ENCODE data around the gene GSC2.

The GSC2 gene

DNA sequence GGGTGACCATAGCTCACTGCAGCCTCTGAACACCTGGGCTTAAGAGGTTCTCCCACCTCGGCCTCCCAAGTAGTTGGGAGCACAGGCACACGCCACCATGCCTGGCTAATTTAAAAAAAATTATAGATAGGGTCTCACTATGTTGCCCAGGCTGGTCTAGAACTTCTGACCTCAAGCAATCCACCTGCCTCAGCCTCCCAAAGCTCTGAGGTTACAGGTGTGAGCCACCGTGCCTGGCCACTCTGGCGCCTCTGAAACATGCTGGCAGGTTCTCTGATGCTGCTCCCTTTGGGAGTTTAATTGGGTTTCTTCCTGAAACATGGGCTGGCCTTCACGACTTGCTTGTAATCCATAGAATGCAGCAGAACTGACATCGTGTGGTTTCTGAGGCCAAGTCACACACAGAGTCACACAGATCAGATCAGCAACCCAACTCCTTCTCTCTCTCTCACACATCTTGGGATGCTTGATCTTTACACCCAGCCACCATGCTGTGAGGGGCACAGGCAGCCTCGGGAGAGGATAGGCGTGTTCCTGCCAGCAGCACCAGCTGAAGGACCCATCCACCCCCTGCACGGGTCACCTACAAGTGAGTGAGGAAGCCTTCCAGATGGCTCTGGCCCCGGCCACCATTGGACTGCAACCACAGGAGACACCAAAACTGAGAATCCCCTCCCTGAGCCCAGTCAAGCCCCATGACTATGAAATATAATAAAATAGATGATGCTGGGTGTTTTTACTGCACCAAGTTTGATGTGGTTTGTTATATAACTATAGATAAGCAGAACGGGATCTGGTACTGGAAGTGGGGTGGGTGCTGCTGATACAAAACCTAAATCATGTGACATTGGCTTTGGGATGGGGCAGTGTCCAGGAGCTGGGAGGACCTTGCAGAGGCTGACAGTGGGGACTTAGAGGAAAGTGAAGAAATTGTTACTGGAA is 3.1 kb upstream of the GSC2 start:
- Histone ChIP-seq H3F3A (ENCODE audit: control insufficient read depth, insufficient read depth) (no peaks in the 10 kb centered on the region), H3K9me2 (replicated peaks; ENCODE audit: control insufficient read depth, low read length) (no peaks in the 10 kb centered on the region), H3K79me2 (ENCODE audit: control insufficient read depth, low read length) (no peaks in the 10 kb centered on the region), H3K27ac (ENCODE audit: low read depth, low read length) (no peak overlapping the region), H3K4me2 (ENCODE audit: low read length) (no peak overlapping the region), H3K4me1 (ENCODE audit: control insufficient read depth, low read length) (no peaks in the 10 kb centered on the region), H3K9me3 (ENCODE audit: control insufficient read depth, insufficient read depth, low read length) (no peaks in the 10 kb centered on the region), H3K36me3 (ENCODE audit: control insufficient read depth, low read length) (no peaks in the 10 kb centered on the region), H3K27me3 (ENCODE audit: control insufficient read depth, low read length) (peaks cover 3% of the 10 kb centered on the region; the same call in 1 of the 2 replicates), H4K20me1 (ENCODE audit: control insufficient read depth, insufficient read depth, low read depth, low read length) (no peaks in the 10 kb centered on the region), H3K4me3 (ENCODE audit: low read length) (no peak overlapping the region)
- TF ChIP-seq, protein P1, sequence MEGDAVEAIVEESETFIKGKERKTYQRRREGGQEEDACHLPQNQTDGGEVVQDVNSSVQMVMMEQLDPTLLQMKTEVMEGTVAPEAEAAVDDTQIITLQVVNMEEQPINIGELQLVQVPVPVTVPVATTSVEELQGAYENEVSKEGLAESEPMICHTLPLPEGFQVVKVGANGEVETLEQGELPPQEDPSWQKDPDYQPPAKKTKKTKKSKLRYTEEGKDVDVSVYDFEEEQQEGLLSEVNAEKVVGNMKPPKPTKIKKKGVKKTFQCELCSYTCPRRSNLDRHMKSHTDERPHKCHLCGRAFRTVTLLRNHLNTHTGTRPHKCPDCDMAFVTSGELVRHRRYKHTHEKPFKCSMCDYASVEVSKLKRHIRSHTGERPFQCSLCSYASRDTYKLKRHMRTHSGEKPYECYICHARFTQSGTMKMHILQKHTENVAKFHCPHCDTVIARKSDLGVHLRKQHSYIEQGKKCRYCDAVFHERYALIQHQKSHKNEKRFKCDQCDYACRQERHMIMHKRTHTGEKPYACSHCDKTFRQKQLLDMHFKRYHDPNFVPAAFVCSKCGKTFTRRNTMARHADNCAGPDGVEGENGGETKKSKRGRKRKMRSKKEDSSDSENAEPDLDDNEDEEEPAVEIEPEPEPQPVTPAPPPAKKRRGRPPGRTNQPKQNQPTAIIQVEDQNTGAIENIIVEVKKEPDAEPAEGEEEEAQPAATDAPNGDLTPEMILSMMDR (IDR thresholded peaks at IDR 0.05; ENCODE audit: low read depth, low read length, poor library complexity, severe bottlenecking) = no peak
- no peak for TF ChIP-seq EZH2phosphoT487 (IDR thresholded peaks at IDR 0.05; ENCODE audit: borderline replicate concordance, low read length)

DNA sequence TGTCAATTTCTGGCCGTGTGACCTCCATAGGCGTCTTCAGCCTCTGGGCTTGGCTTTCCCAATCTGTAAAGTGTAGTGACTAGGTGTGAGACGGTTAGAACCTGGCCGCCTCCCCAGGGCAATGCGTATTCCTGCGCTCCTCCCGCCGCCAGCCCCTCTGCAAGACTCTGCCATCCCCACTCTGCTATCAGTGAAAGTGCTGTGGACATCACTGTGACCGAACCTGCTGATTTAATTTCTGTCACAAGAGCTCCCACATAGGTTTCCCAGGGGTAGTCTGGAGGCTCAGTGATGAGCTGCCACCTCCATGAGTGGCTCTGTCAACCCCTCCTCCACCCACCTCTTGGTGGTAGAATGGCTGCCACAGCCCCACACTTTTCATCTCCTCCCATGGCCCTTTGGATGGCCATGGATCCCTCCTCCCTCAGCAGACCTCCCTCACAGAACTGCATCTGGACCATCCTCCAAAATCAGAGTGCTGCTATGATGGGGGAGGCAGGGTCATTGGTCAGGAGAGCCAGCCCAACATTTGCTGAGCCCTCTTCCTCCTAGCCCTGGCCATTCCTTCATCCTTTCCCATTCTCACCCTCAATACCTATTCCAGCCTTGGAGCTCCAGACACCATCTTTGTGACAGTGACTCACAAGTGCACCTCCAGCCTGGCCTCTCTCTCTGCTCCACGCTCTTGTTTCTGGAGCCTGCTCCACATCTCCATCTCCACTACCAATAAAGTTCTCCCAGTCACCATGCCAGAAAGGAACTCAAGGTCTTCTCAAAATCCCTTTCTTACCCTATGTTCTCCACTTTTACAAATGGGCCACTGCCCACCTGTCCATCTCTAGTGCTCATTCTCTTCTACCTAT is 1.5 kb upstream of the GSC2 start:
- Histone ChIP-seq H4K20me1 (ENCODE audit: control insufficient read depth, insufficient read depth, low read depth, low read length) (no peaks in the 10 kb centered on the region), H3K4me1 (ENCODE audit: control insufficient read depth, low read length) (no peaks in the 10 kb centered on the region), H3F3A (ENCODE audit: control insufficient read depth, insufficient read depth) (no peaks in the 10 kb centered on the region), H3K27me3 (ENCODE audit: control insufficient read depth, low read length) (peaks cover 3% of the 10 kb centered on the region; the same call in 1 of the 2 replicates), H3K79me2 (ENCODE audit: control insufficient read depth, low read length) (no peaks in the 10 kb centered on the region), H3K4me2 (ENCODE audit: low read length) (no peak overlapping the region), H3K36me3 (ENCODE audit: control insufficient read depth, low read length) (no peaks in the 10 kb centered on the region), H3K27ac (ENCODE audit: low read depth, low read length) (no peak overlapping the region), H3K9me2 (replicated peaks; ENCODE audit: control insufficient read depth, low read length) (no peaks in the 10 kb centered on the region), H3K4me3 (ENCODE audit: low read length) (no peak overlapping the region), H3K9me3 (ENCODE audit: control insufficient read depth, insufficient read depth, low read length) (no peaks in the 10 kb centered on the region)
- TF ChIP-seq, protein P1 (IDR thresholded peaks at IDR 0.05; ENCODE audit: low read depth, low read length, poor library complexity, severe bottlenecking) = no peak
- no peak for TF ChIP-seq EZH2phosphoT487 (IDR thresholded peaks at IDR 0.05; ENCODE audit: borderline replicate concordance, low read length)

DNA sequence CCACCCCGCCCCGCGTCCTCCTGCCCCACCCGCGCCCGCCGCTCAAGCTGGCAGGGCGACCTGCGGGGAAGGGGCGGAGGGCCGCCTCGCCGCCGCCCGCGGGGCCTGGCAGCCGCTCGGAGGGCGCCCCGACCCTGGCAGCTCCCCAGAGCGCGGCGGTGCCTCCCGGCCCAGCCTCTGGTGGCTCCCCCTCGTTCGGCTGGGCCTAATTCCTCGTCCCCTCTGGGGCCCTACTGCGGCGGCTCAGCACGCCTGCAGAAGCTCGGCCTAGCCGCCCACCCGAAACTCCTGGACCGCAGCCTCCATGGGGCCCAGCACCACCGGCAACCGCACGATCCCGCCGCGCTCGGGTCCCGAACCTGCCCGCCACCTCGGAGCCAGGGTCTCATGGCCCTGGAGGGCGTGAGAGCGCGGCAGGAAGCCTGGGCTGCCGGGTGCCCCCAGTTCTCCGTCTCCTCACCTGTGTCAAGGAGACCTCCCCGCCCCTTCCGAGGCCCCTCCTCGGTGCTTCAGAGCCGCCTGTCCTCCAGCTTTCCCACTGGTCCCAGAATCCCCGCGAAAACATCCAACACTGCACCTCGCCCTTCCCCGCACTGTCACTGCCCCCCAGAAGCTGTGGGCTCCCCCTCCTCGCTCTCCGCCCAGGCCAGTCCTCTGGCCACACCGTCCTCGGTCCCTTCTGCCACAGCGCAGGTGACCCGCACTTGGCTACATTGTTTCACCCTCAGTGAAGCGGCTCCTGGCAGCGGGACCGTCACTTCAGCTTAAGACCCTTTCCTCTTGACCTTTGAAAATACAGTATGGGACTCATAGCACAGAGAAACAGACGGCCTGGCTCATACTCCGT is 613 bp upstream of the GSC2 start:
- peaks cover 3% of the 10 kb centered on the region; the same call in 1 of the 2 replicates for H3K27me3 ChIP-seq (ENCODE audit: control insufficient read depth, low read length)
- no peak overlapping the region for H3K4me2 ChIP-seq (ENCODE audit: low read length)
- no peak overlapping the region for H3K4me3 ChIP-seq (ENCODE audit: low read length)

More for the DNA sequence above, 613 bp upstream of the GSC2 start:
- TF ChIP-seq, protein P1 (IDR thresholded peaks at IDR 0.05; ENCODE audit: low read depth, low read length, poor library complexity, severe bottlenecking) = no peak
- no peak for TF ChIP-seq EZH2phosphoT487 (IDR thresholded peaks at IDR 0.05; ENCODE audit: borderline replicate concordance, low read length)
- Histone ChIP-seq H3K36me3 (ENCODE audit: control insufficient read depth, low read length) (no peaks in the 10 kb centered on the region), H3K4me1 (ENCODE audit: control insufficient read depth, low read length) (no peaks in the 10 kb centered on the region), H3K9me2 (replicated peaks; ENCODE audit: control insufficient read depth, low read length) (no peaks in the 10 kb centered on the region), H3K27ac (ENCODE audit: low read depth, low read length) (no peak overlapping the region), H3F3A (ENCODE audit: control insufficient read depth, insufficient read depth) (no peaks in the 10 kb centered on the region), H3K9me3 (ENCODE audit: control insufficient read depth, insufficient read depth, low read length) (no peaks in the 10 kb centered on the region), H4K20me1 (ENCODE audit: control insufficient read depth, insufficient read depth, low read depth, low read length) (no peaks in the 10 kb centered on the region), H3K79me2 (ENCODE audit: control insufficient read depth, low read length) (no peaks in the 10 kb centered on the region)

All from DOHH2 (cell line).